GM12873 (cell line): ENCODE results near the gene LCOR.

Experiments used
- TF ChIP-seq, protein P1 (sequence below): IDR thresholded peaks from 2 replicates; pipeline ENCODE4 v1.5.1; 2012; ENCODE audit warnings: low read depth, mild to moderate bottlenecking, moderate library complexity, low read length, control low read depth; ENCODE audit not compliant: insufficient read depth; ENCODE audit errors: missing control alignments

LCOR gene

DNA sequence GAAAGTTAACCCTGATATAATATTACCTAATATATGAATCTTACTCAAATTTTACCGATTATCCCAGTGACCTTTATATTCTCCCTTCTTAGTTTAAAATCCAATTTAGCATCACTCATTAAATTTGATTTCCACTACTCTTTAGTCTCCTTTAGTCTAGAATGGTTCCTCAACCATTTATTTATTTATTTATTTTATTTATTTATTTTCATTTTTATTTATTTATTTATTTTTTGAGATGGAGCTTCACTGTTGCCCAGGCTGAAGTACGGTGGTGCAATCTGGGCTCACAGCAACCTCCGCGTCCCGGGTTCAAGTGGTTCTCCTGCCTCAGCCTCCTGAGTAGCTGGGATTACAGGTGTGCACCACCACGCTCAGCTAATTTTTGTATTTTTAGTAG lies 92.8 kb downstream of the LCOR start:
- TF ChIP-seq, protein P1, sequence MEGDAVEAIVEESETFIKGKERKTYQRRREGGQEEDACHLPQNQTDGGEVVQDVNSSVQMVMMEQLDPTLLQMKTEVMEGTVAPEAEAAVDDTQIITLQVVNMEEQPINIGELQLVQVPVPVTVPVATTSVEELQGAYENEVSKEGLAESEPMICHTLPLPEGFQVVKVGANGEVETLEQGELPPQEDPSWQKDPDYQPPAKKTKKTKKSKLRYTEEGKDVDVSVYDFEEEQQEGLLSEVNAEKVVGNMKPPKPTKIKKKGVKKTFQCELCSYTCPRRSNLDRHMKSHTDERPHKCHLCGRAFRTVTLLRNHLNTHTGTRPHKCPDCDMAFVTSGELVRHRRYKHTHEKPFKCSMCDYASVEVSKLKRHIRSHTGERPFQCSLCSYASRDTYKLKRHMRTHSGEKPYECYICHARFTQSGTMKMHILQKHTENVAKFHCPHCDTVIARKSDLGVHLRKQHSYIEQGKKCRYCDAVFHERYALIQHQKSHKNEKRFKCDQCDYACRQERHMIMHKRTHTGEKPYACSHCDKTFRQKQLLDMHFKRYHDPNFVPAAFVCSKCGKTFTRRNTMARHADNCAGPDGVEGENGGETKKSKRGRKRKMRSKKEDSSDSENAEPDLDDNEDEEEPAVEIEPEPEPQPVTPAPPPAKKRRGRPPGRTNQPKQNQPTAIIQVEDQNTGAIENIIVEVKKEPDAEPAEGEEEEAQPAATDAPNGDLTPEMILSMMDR: no peak

DNA sequence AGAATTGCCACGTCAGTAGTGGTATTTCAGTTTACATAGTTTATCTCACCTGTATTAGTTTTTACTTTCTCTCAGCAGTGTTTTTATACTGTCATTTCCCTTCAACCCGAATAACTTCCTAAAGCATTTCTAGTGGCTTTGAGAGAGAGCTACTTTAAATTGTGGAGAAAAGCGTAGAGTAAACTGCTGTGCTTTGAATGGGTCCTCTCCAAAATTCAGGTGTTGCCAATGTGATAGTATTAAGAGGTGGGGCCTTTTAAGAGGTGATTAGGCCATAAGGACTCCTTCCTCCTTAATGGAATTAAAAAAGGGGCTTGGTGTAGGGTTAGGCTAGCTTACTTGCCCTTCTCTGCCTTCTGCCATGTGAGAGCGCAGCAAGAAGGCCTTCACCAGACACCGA lies 98.4 kb downstream of the LCOR start:
- TF ChIP-seq, protein P1: no peak

DNA sequence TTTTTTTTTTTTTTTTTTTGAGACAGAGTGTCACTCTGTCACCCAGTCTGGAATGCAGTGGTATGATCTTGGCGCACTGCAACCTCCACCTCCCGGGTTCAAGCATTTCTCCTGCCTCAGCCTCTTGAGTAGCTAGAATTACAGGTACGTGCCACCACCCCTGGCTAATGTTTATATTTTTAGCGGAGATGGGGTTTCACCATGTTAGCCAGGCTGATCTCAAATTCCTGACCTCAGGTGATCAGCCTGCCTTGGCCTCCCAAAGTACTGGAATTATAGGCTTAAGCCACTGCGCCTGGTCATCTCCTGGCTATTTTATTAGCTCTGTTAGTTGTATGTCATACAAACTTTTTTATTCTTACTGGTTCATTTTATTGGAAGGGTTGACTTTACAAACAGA lies 103.0 kb downstream of the LCOR start:
- TF ChIP-seq, protein P1: no peak

DNA sequence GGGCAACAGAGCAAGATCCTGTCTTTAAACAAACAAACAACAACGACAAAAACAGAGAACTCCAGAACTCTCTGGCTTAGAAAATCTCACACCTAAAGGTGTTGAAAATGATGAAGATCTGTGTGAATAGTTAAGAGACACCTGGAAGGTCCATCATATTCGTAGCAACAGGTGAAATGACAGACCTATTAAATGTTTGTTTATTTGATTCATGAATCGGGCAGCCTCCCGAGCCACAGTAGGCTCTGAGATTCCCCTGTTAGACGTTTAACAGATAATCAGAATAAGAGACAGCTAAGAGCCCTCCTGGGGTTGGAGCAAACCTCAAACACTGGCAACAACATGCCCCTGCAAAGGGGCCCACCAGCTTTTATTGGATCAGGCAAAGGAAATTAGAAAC lies 103.7 kb downstream of the LCOR start:
- TF ChIP-seq, protein P1: no peak

DNA sequence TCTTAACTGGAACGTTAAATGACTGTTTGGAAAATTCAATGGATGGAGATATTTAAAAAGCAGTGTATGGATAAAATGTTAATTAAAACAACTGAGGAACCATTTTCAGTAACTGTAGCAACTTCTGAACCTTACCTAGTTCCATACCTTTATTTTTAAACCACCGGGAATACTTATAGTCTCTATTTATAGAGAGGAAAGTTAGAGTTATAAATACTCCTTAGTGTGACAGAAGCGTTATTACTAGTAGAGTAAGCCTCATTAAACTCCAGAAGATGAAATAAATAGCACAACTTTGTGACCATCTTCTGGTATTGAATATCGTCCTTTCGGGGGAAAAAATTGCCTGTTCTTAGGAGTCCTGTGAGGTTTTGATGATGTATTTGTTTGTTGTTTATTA lies 114.9 kb downstream of the LCOR start:
- TF ChIP-seq, protein P1: no peak

DNA sequence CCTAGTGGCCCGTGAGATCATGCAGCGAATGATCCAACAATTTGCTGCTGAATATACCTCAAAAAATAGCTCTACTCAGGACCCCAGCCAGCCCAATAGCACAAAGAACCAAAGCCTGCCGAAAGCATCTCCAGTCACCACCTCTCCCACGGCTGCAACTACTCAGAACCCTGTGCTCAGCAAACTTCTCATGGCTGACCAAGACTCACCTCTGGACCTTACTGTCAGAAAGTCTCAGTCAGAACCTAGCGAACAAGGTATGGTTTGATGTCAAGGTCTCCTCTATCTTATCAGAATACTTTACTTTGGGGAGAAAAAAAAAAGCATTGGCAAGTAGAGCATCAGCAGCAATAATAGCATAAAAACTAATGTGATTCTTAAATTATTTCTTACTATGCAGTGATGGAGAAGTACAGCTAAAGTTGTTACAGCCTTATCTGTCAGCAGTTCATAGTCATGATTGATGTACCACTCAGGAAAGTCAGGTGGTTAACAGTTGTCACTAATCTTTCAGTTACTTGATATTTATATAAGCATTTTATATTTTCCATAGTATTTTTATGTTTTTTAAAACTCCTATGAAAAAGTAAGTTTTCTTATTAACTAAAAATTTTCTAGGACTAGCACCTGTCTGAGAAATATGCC lies 117.1 kb downstream of the LCOR start:
- TF ChIP-seq, protein P1: no peak

DNA sequence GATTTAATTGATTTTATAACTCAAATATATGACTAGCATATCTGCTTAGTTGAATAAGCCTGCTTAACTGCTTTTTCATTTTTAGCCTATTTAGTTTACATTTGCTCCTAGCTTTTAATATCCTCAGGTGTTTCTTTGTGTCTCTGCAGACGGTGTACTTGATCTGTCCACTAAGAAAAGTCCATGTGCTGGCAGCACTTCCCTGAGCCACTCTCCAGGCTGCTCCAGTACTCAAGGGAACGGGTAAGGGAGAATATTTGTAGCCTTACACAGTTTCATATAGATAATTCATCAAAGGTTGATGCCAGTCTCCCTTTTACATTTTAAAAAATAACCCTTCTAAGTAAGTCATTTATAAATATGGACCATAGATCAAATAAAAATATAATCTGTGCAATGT lies 119.9 kb downstream of the LCOR start:
- TF ChIP-seq, protein P1: no peak
